Muscle layer of colon (tissue), 2 donors: ENCODE measurements around the gene RXRA.

Experiments
- H3K27ac ChIP-seq: one replicate; pipeline ENCODE4 v1.7.0; 2013; ENCODE audit warnings: low read depth, mild to moderate bottlenecking, low read length, moderate library complexity
- H3K27me3 ChIP-seq, 2 donors: one replicate each; pipeline ENCODE4 v1.7.0; 2013; ENCODE audit warnings: low read length in 2 of 2, mild to moderate bottlenecking in 2 of 2; ENCODE audit not compliant: insufficient read depth in 2 of 2, control insufficient read depth in 1 of 2
- H3K36me3 ChIP-seq: one replicate; pipeline ENCODE4 v1.7.0; 2013; ENCODE audit warnings: mild to moderate bottlenecking, low read length; ENCODE audit not compliant: insufficient read depth
- H3K4me1 ChIP-seq: one replicate; pipeline ENCODE4 v1.7.0; 2013; ENCODE audit warnings: mild to moderate bottlenecking, low read length; ENCODE audit not compliant: insufficient read depth
- H3K4me3 ChIP-seq, 2 donors: one replicate each; pipeline ENCODE4 v1.7.0; 2013; ENCODE audit warnings: low read length in 2 of 2, low read depth in 1 of 2, mild to moderate bottlenecking in 1 of 2, moderate library complexity in 1 of 2
- H3K9ac ChIP-seq: one replicate; pipeline ENCODE4 v1.7.0; 2013; ENCODE audit warnings: low read length
- H3K9me3 ChIP-seq: one replicate; pipeline ENCODE4 v1.7.0; 2013; ENCODE audit warnings: mild to moderate bottlenecking, low read length
- donor health status: abdominal sarcoma.
- donor health status: Adenocarcinoma of cecum.

The RXRA gene

GRCh38 chr9:134407121-134407779, 81.0 kb downstream of the RXRA start:
- peak overlapping the region; percentile 61 for H3K27ac ChIP-seq
- H3K27me3 ChIP-seq = no peaks in the 10 kb centered on the region
- no peaks in the 10 kb centered on the region for H3K9me3 ChIP-seq
- no peak overlapping the region for H3K9ac ChIP-seq
- peaks cover 84% of the 10 kb centered on the region for H3K4me1 ChIP-seq
- H3K36me3 ChIP-seq = peaks cover 5% of the 10 kb centered on the region
- peak overlapping the region; percentile 34 to 66 for H3K4me3 ChIP-seq

- no peaks in the 10 kb centered on the region for H3K27me3 ChIP-seq
- H3K9me3 ChIP-seq = no peaks in the 10 kb centered on the region
- H3K36me3 ChIP-seq = peaks cover 5% of the 10 kb centered on the region
- no peak overlapping the region for H3K9ac ChIP-seq
- no peak overlapping the region for H3K4me3 ChIP-seq
- H3K27ac ChIP-seq = no peak overlapping the region
- peaks cover 86% of the 10 kb centered on the region for H3K4me1 ChIP-seq
These were observed 82.1 kb downstream of the RXRA start for GRCh38 chr9:134408389-134408788.

GRCh38 chr9:134408939-134409737, 82.9 kb downstream of the RXRA start:
- no peak overlapping the region for H3K9ac ChIP-seq
- H3K4me3 ChIP-seq = no peak overlapping the region
- no peaks in the 10 kb centered on the region for H3K9me3 ChIP-seq
- no peaks in the 10 kb centered on the region for H3K27me3 ChIP-seq
- peaks cover 5% of the 10 kb centered on the region for H3K36me3 ChIP-seq
- no peak overlapping the region for H3K27ac ChIP-seq
- peaks cover 86% of the 10 kb centered on the region for H3K4me1 ChIP-seq

- no peaks in the 10 kb centered on the region for H3K9me3 ChIP-seq
- H3K27ac ChIP-seq = no peak overlapping the region
- peaks cover 82% of the 10 kb centered on the region for H3K4me1 ChIP-seq
- H3K4me3 ChIP-seq = no peak overlapping the region
- no peaks in the 10 kb centered on the region for H3K27me3 ChIP-seq
- peaks cover 5% of the 10 kb centered on the region for H3K36me3 ChIP-seq
- no peak overlapping the region for H3K9ac ChIP-seq
These were observed 84.0 kb downstream of the RXRA start for GRCh38 chr9:134410071-134410834.

GRCh38 chr9:134410835-134411217, 84.6 kb downstream of the RXRA start:
- Histone ChIP-seq H3K9ac (no peak overlapping the region), H3K27me3 (no peaks in the 10 kb centered on the region), H3K36me3 (peaks cover 5% of the 10 kb centered on the region), H3K4me1 (peaks cover 76% of the 10 kb centered on the region), H3K9me3 (no peaks in the 10 kb centered on the region), H3K4me3 (no peak overlapping the region), H3K27ac (no peak overlapping the region)

GRCh38 chr9:134411440-134412297, 85.4 kb downstream of the RXRA start:
- no peaks in the 10 kb centered on the region for H3K9me3 ChIP-seq
- H3K4me1 ChIP-seq = peaks cover 67% of the 10 kb centered on the region
- peaks cover 5% of the 10 kb centered on the region for H3K36me3 ChIP-seq
- no peak overlapping the region for H3K9ac ChIP-seq
- no peaks in the 10 kb centered on the region for H3K27me3 ChIP-seq
- no peak overlapping the region for H3K4me3 ChIP-seq
- peak overlapping the region; percentile 48 for H3K27ac ChIP-seq

- no peak overlapping the region for H3K9ac ChIP-seq
- H3K4me3 ChIP-seq = no peak overlapping the region
- no peaks in the 10 kb centered on the region for H3K9me3 ChIP-seq
- no peaks in the 10 kb centered on the region for H3K27me3 ChIP-seq
- peaks cover 62% of the 10 kb centered on the region for H3K4me1 ChIP-seq
- H3K36me3 ChIP-seq = peaks cover 5% of the 10 kb centered on the region
- no peak overlapping the region for H3K27ac ChIP-seq
These were observed 86.0 kb downstream of the RXRA start for GRCh38 chr9:134412298-134412711.

- no peaks in the 10 kb centered on the region for H3K27me3 ChIP-seq
- peak overlapping the region; percentile 52 for H3K27ac ChIP-seq
- H3K9ac ChIP-seq = peak overlapping the region; percentile 21
- no peaks in the 10 kb centered on the region for H3K9me3 ChIP-seq
- peaks cover 57% of the 10 kb centered on the region for H3K4me1 ChIP-seq
- H3K4me3 ChIP-seq = peak overlapping the region in 1 of 2 donors; percentile 17
- peaks cover 5% of the 10 kb centered on the region for H3K36me3 ChIP-seq
These were observed 87.0 kb downstream of the RXRA start for GRCh38 chr9:134413112-134413715.

- Histone ChIP-seq H3K4me3 (peak overlapping the region in 1 of 2 donors; percentile 18), H3K27ac (peak overlapping the region; percentile 85), H3K36me3 (peaks cover 5% of the 10 kb centered on the region), H3K4me1 (peaks cover 56% of the 10 kb centered on the region), H3K27me3 (no peaks in the 10 kb centered on the region), H3K9me3 (no peaks in the 10 kb centered on the region), H3K9ac (no peak overlapping the region)
These were observed 87.8 kb downstream of the RXRA start for GRCh38 chr9:134413890-134414623.

GRCh38 chr9:134414900-134415425, 88.7 kb downstream of the RXRA start:
- Histone ChIP-seq H3K27me3 (no peaks in the 10 kb centered on the region), H3K36me3 (peaks cover 3% of the 10 kb centered on the region), H3K4me3 (no peak overlapping the region), H3K4me1 (peaks cover 53% of the 10 kb centered on the region), H3K27ac (no peak overlapping the region), H3K9me3 (no peaks in the 10 kb centered on the region), H3K9ac (no peak overlapping the region)
